BJ (cell line): ENCODE measurements around the gene TMEM91. TPM values are rescaled to one million over a fixed set of nuclear protein-coding genes. Genes with fewer than 3 reads are reported as not detected.

Source experiments
- CTCF ChIA-PET: fragments of 350-600 bp; formaldehyde crosslinking; extraction: SDS; loops from one replicate; lab custom pipeline; 2021; ENCODE audit warnings: antibody characterized with exemption, inconsistent platforms; lab: Yijun Ruan, JAX
- POLR2A ChIA-PET: fragments of 300-600 bp; sonication (Branson Sonifier 250); formaldehyde crosslinking; extraction: SDS; loops from one replicate; lab custom pipeline; 2021; ENCODE audit warnings: antibody characterized with exemption; lab: Charles Lee
- DNase-seq: peaks from one replicate; pipeline ENCODE4 v3.0.0-alpha.2; 2011; ENCODE audit warnings: low read depth
- H3K27me3 ChIP-seq: 2 replicates; pipeline ENCODE4 v1.6.0; 2011; ENCODE audit warnings: low read length; ENCODE audit not compliant: control insufficient read depth, insufficient read depth
- H3K36me3 ChIP-seq: 2 replicates; pipeline ENCODE4 v1.5.1; 2011; ENCODE audit warnings: low read length; ENCODE audit not compliant: control insufficient read depth, insufficient read depth
- H3K4me3 ChIP-seq: 2 replicates; pipeline ENCODE4 v1.5.1; 2011; ENCODE audit warnings: low read depth, mild to moderate bottlenecking, control low read depth, low read length
- CTCF ChIP-seq: IDR thresholded peaks from 2 replicates; pipeline ENCODE4 v1.5.1; 2011; ENCODE audit warnings: low read depth, mild to moderate bottlenecking, control low read depth, inconsistent platforms, low read length, moderate library complexity; ENCODE audit not compliant: insufficient read depth
- polyA plus RNA-seq: library from polyadenylated mRNA; depleted of rRNA; stranded (reverse); fragments of >200 nt; gene quantifications from 2 replicates; pipeline ENCODE4 v1.2.3, GENCODE V29; 2011

TMEM91 gene
- polyA plus RNA-seq, 1 experiment: 5.1 TPM

- H3K36me3 ChIP-seq: peaks cover 27% of the 10 kb centered on the region
- no peak for DNase-seq
- CTCF ChIA-PET: interaction anchor here (2.7 kb wide), 1 partner anchor 23 kb away, joined by 17 read pairs; no protein-coding TSS in a partner anchor
- H3K4me3 ChIP-seq: no peak overlapping the region
- TF ChIP-seq CTCF: no peak
- POLR2A ChIA-PET: no interaction called here
- no peaks in the 10 kb centered on the region for H3K27me3 ChIP-seq
Observed at GRCh38 chr19:41328842-41329225, 47.5 kb upstream of the TMEM91 start.

GRCh38 chr19:41330481-41330880 lies 45.9 kb upstream of the TMEM91 start:
- TF ChIP-seq CTCF: no peak
- Histone ChIP-seq H3K36me3 (peaks cover 31% of the 10 kb centered on the region), H3K4me3 (no peak overlapping the region), H3K27me3 (no peaks in the 10 kb centered on the region)
- no peak for DNase-seq
- POLR2A ChIA-PET: no interaction called here
- CTCF ChIA-PET: no interaction called here

GRCh38 chr19:41330946-41331678 lies 45.2 kb upstream of the TMEM91 start:
- TF ChIP-seq CTCF: no peak

GRCh38 chr19:41332000-41332399 lies 44.3 kb upstream of the TMEM91 start:
- Histone ChIP-seq H3K4me3 (no peak overlapping the region), H3K36me3 (peaks cover 34% of the 10 kb centered on the region), H3K27me3 (no peaks in the 10 kb centered on the region)
- POLR2A ChIA-PET: no interaction called here
- CTCF ChIA-PET: interaction anchor here (1.9 kb wide), 1 partner anchor 20 kb away, joined by 8 read pairs; no protein-coding TSS in a partner anchor
- TF ChIP-seq CTCF: no peak
- no peak for DNase-seq

More at GRCh38 chr19:41330946-41331678, 45.2 kb upstream of the TMEM91 start:
- Histone ChIP-seq H3K4me3 (no peak overlapping the region), H3K36me3 (peaks cover 32% of the 10 kb centered on the region), H3K27me3 (no peaks in the 10 kb centered on the region)
- no peak for DNase-seq
- ChIA-PET POLR2A (no interaction called here), CTCF (interaction anchor here (1.9 kb wide), 1 partner anchor 21 kb away, joined by 8 read pairs; no protein-coding TSS in a partner anchor)

- Histone ChIP-seq H3K36me3 (peaks cover 34% of the 10 kb centered on the region), H3K4me3 (no peak overlapping the region), H3K27me3 (no peaks in the 10 kb centered on the region)
- no peak for DNase-seq
- ChIA-PET CTCF (interaction anchor here (1.9 kb wide), 1 partner anchor 20 kb away, joined by 8 read pairs; no protein-coding TSS in a partner anchor), POLR2A (no interaction called here)
- TF ChIP-seq CTCF: no peak
Observed at GRCh38 chr19:41332468-41332867, 43.9 kb upstream of the TMEM91 start.
